Esophagus muscularis mucosa (tissue), 4 donors: ENCODE measurements around the gene TSTD1. TPM values are rescaled to one million over a fixed set of nuclear protein-coding genes. Genes with fewer than 3 reads are reported as not detected.

ENCODE experiments used
- DNase-seq: peaks from one replicate; pipeline ENCODE4 v3.0.0-alpha.2; 2017; ENCODE audit errors: extremely low spot score
- H3K27ac ChIP-seq, 4 donors: fragments of 200-600 bp; sonication (generic); replicated peaks in 1 of 4; 1 replicate in 3 of 4; 2 replicates in 1 of 4; pipeline ENCODE4 v1.5.1; 2016 to 2019; ENCODE audit warnings: mild to moderate bottlenecking in 1 of 4
- H3K27me3 ChIP-seq, 4 donors: fragments of 200-600 bp; sonication (generic); one replicate each; pipeline versions ENCODE4 v1.5.1 to v1.6.0; 2016 to 2019
- H3K36me3 ChIP-seq, 4 donors: fragments of 200-600 bp; sonication (generic); one replicate each; pipeline ENCODE4 v1.5.1; 2016 to 2019
- H3K4me1 ChIP-seq, 4 donors: fragments of 200-600 bp; sonication (generic); one replicate each; pipeline ENCODE4 v1.5.1; 2016 to 2019
- H3K4me3 ChIP-seq, 4 donors: fragments of 200-600 bp; sonication (generic); 1 replicate in 2 of 4; 2 replicates in 2 of 4; pipeline ENCODE4 v1.5.1; 2016 to 2019; ENCODE audit warnings: mild to moderate bottlenecking in 4 of 4, moderate library complexity in 1 of 4
- H3K9me3 ChIP-seq, 4 donors: fragments of 200-600 bp; sonication (generic); 1 replicate in 3 of 4; 2 replicates in 1 of 4; pipeline ENCODE4 v1.5.1; 2016 to 2019
- CTCF ChIP-seq, 3 experiments: fragments of 200-600 bp in 2 of 3; fragments of 450-650 bp in 1 of 3; sonication (generic) in 2 of 3; IDR thresholded peaks; one replicate each; pipeline ENCODE4 v1.5.1; 2017 to 2019; ENCODE audit warnings: antibody characterized with exemption in 3 of 3, mild to moderate bottlenecking in 2 of 3, moderate library complexity in 1 of 3
- EP300 ChIP-seq: sonication (generic); formaldehyde crosslinking; IDR thresholded peaks from one replicate; pipeline ENCODE4 v1.6.1; 2017; ENCODE audit warnings: antibody characterized with exemption
- POLR2A ChIP-seq: fragments of 450-650 bp; IDR thresholded peaks from one replicate; pipeline ENCODE4 v1.6.1; 2017; ENCODE audit warnings: antibody characterized with exemption, moderate library complexity, mild to moderate bottlenecking, low read depth
- POLR2AphosphoS5 ChIP-seq, 2 donors: sonication (generic); formaldehyde crosslinking; IDR thresholded peaks; one replicate each; pipeline ENCODE4 v1.6.1; 2017; ENCODE audit warnings: antibody characterized with exemption in 2 of 2
- WGBS: methylation state at CpG from one replicate; pipeline ENCODE4 v1.1.5; 2018; 5-methylcytosine and 5-hydroxymethylcytosine counted together
- intact Hi-C: fragments of 100-400 bp; cut with DNase I; formaldehyde crosslinking; loops from one replicate; pipeline ENCODE4 v1.15.1; 2023
- total RNA-seq, 4 donors: library from RNA; depleted of rRNA; stranded (reverse); fragments of >200 nt; gene quantifications; one replicate each; pipeline versions ENCODE4 v1.1.0 to v1.2.1, GENCODE V29; 2016

Gene TSTD1
- total RNA-seq, 4 donors from 2014 or later, result 19.0 to 46.5 (median 29.4) TPM

GRCh38 chr1:161007369-161007768 is 31.4 kb downstream of the TSTD1 start:
- no peaks in the 10 kb centered on the region for H3K9me3 ChIP-seq
- TF ChIP-seq CTCF (IDR thresholded peaks at IDR 0.05) (no peak), EP300 (no peak), POLR2A (no peak), POLR2AphosphoS5 (IDR thresholded peaks at IDR 0.05) (no peak)
- H3K27ac ChIP-seq, result no peak overlapping the region
- no peak for DNase-seq
- WGBS, result 94% methylated on average over 2 of the region's 2 CpGs
- no peaks in the 10 kb centered on the region for H3K4me1 ChIP-seq
- H3K4me3 ChIP-seq, result no peak overlapping the region
- no peaks in the 10 kb centered on the region for H3K36me3 ChIP-seq
- intact Hi-C loops, result no loop called here
- no peaks in the 10 kb centered on the region for H3K27me3 ChIP-seq

GRCh38 chr1:161006563-161006962 is 32.2 kb downstream of the TSTD1 start:
- intact Hi-C loops, result no loop called here
- Histone ChIP-seq H3K4me1 (no peaks in the 10 kb centered on the region), H3K27me3 (no peaks in the 10 kb centered on the region), H3K36me3 (no peaks in the 10 kb centered on the region), H3K27ac (no peak overlapping the region), H3K4me3 (no peak overlapping the region), H3K9me3 (no peaks in the 10 kb centered on the region)
- 96% methylated on average over 8 of the region's 8 CpGs for WGBS
- no peak for TF ChIP-seq POLR2AphosphoS5 (IDR thresholded peaks at IDR 0.05)
- no peak for TF ChIP-seq CTCF (IDR thresholded peaks at IDR 0.05)
- no peak for TF ChIP-seq EP300
- no peak for TF ChIP-seq POLR2A
- no peak for DNase-seq

DNA sequence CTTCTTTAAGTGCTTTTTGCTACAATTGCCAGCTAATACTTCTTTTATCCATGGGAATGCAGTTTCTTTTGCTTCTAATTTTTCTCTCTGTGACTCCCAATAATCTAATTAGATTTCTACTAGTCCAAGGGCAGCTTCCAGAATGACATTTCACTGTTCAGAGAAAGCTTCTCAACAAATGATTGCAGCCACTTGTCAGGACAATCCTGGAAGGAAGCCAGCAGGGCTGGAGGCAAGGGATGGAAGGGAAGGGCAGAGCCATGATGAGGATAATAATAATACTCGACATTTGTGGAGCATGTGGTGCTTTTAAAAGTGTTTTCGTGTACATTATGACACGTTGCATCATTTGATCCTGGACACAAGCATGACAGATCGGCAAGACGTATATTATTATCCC is 37.2 kb downstream of the TSTD1 start:
- intact Hi-C loops, result no loop called here
- H3K36me3 ChIP-seq, result peaks cover 0 to 28% (median 21%) of the 10 kb centered on the region in 4 donors
- H3K9me3 ChIP-seq, result no peaks in the 10 kb centered on the region
- no peak overlapping the region for H3K4me3 ChIP-seq
- no peaks in the 10 kb centered on the region for H3K27me3 ChIP-seq
- no peak for DNase-seq
- H3K4me1 ChIP-seq, result peaks cover 0 to 10% (median 0%) of the 10 kb centered on the region in 4 donors
- TF ChIP-seq EP300 (no peak), POLR2AphosphoS5 (IDR thresholded peaks at IDR 0.05) (no peak), POLR2A (no peak), CTCF (IDR thresholded peaks at IDR 0.05) (no peak)
- WGBS, result 58% methylated on average over 5 of the region's 5 CpGs
- no peak overlapping the region for H3K27ac ChIP-seq

GRCh38 chr1:161000736-161001480 is 37.9 kb downstream of the TSTD1 start:
- no peak for DNase-seq
- Histone ChIP-seq H3K4me1 (peaks cover 0 to 10% (median 0%) of the 10 kb centered on the region in 4 donors), H3K27me3 (no peaks in the 10 kb centered on the region), H3K36me3 (peaks cover 0 to 28% (median 21%) of the 10 kb centered on the region in 4 donors), H3K27ac (no peak overlapping the region), H3K9me3 (no peaks in the 10 kb centered on the region), H3K4me3 (no peak overlapping the region)
- no peak for TF ChIP-seq EP300
- no peak for TF ChIP-seq POLR2A
- no peak for TF ChIP-seq CTCF (IDR thresholded peaks at IDR 0.05)
- no peak for TF ChIP-seq POLR2AphosphoS5 (IDR thresholded peaks at IDR 0.05)
- intact Hi-C loops, result no loop called here
- WGBS, result 93% methylated on average over 11 of the region's 11 CpGs

DNA sequence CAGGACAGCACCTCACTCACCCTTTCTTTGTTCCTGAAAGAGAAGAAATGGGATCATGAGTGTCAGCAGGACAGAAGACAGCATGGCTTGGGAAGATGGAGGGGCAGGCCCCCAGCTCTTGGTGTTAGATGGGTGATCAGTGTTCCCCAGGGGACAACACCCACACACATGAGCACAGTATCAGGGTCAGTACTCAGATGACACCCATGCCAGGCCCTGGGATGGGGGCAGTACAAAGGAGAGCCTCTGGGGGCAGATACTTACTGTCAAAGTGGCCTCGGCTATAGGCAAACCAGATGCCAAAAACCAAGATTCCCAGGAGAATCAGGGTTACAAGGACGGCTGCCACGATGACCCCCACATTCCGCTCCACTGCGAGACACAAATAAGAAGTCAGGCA is 39.4 kb downstream of the TSTD1 start:
- Histone ChIP-seq H3K4me3 (no peak overlapping the region), H3K4me1 (peaks cover 0 to 10% (median 0%) of the 10 kb centered on the region in 4 donors), H3K36me3 (peaks cover 0 to 28% (median 21%) of the 10 kb centered on the region in 4 donors), H3K27me3 (no peaks in the 10 kb centered on the region), H3K27ac (no peak overlapping the region), H3K9me3 (no peaks in the 10 kb centered on the region)
- TF ChIP-seq EP300 (no peak), POLR2AphosphoS5 (IDR thresholded peaks at IDR 0.05) (no peak)
- intact Hi-C loops, result loop anchor here (5.0 kb wide), 1 partner anchor 98 kb away; the partner anchor contains the start of gene KLHDC9
- no peak for DNase-seq
- no CpG with 5 or more reads among the region's 5 CpGs for WGBS
